Fibroblast of skin of left biceps (primary cell): Measurements from ENCODE around the gene PIAS2.
"Not testable (repeated sequence)": the region's sequence is repeated elsewhere in the genome, so short reads cannot be mapped to it uniquely, and the experiment has no call there.

Experiments
- DNase-seq, 2 experiments: peaks; one replicate each; pipeline ENCODE4 v3.0.0-alpha.2; 2013; ENCODE audit warnings: low read depth in 2 of 2

The PIAS2 gene

GRCh38 chr18:46909497-46909896 is 7.8 kb downstream of the PIAS2 start:
- no peak for DNase-seq

- no peak for DNase-seq
These were observed 13.9 kb downstream of the PIAS2 start for GRCh38 chr18:46903406-46903805.

GRCh38 chr18:46899274-46899948 is 17.9 kb downstream of the PIAS2 start:
- DNase-seq = no peak

DNA sequence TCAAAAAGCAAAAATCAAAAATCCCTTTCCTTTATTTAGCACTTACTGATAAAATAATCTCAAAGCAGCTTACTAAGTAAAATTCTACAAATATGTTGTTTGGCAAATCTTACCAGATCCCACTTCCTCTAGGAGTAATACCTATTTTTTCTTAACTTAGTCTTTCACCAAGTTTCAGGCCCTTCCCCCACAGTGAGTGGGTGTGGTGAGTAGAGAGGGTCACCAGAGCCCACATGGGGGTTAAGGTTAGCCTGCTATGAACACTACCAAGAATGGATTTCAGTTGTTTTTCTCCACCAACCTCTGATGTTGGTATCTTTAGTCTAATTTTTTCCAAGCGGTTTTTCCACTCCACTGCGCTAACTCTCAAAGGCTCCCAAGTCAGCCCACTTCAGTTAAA is 23.2 kb downstream of the PIAS2 start:
- DNase-seq = no peak

DNA sequence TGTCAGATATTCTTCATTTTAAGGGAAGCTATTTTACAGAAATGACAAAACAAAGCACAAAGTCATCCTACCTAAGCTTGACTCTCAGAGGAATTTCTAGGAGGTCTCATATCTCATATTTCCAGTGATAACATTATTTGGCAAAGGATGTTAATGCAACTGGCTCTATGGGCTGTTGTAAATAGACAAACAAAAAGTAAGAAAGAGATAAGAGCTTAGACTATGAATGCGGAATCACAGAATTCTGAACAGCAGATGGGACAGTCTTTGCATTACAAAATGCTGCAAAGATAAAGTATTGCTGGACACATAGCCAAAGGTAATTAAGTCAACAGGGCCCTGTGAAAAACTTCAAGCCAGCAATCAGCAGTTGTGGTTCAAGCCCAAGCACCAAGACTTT is 23.9 kb downstream of the PIAS2 start:
- no peak for DNase-seq

DNA sequence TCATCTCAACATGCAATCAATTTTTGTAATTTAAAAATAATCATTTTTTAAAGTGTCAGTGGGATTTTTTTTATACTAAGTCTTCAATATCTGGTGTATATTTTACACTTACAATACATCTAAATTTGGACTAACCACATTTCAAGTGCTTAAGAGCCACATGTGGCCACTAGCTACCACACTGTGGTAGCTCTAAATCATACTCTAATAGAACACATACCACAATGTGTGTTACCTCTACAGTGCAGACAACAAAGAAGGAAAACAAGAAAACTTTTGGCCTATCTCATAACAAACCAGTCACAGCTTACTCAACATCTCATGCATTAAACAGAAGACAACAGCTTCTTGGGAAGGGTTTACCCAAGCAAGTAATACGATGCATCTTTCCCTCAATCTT is 24.5 kb downstream of the PIAS2 start:
- no peak for DNase-seq

- DNase-seq = no peak
These were observed 25.5 kb downstream of the PIAS2 start for GRCh38 chr18:46891742-46892214.

- no peak for DNase-seq
These were observed 28.3 kb downstream of the PIAS2 start for GRCh38 chr18:46888965-46889364.

GRCh38 chr18:46886893-46887292 is 30.4 kb downstream of the PIAS2 start:
- no peak for DNase-seq

GRCh38 chr18:46883180-46883579 is 34.1 kb downstream of the PIAS2 start:
- DNase-seq = no peak

GRCh38 chr18:46877329-46877987 is 39.8 kb downstream of the PIAS2 start:
- DNase-seq = no peak

GRCh38 chr18:46868169-46868921 is 49.0 kb downstream of the PIAS2 start:
- no peak for DNase-seq

GRCh38 chr18:46867367-46868143 is 49.8 kb downstream of the PIAS2 start:
- DNase-seq = no peak

GRCh38 chr18:46866523-46866922 is 50.8 kb downstream of the PIAS2 start:
- no peak for DNase-seq

DNA sequence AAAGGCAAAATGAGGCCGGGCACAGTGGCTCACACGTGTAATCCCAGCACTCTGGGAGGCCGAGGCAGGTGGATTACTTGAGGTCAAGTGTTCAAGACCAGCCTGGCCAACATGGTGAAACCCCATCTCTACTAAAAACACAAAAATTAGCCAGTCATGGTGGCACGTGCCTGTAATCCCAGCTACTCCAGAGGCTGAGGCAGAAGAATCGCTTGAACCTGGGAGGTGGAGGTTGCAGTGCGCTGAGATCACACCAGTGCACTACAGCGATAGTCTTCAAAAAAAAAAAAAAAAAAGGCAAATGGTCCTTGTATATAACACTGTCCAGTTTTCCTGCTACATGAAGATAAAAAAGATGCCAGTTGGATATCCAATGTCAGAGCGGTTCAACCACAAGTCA is 52.1 kb downstream of the PIAS2 start:
- DNase-seq = not testable (repeated sequence)

DNA sequence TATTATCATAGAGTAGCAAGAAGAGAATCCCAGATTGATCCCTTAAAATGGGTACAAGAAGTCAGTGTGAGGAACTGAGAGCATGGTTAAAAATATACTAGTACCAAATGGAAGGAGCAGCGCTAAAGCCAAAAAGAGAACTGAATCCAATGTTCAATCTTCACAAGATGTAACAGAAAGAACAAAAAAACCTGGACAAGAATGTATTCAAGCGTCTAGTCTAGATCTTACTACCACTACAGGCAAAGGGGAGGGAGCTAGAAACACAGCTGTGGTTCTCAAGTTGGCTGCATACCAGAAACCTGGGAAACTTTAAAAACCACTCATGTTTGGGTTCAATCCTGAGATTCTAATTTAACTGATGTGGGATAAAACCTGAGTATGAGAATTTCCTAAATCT is 57.5 kb downstream of the PIAS2 start:
- DNase-seq = peak; percentile 5 to 6

- no peak for DNase-seq
These were observed 59.0 kb downstream of the PIAS2 start for GRCh38 chr18:46858290-46858689.

- DNase-seq = no peak
These were observed 60.3 kb downstream of the PIAS2 start for GRCh38 chr18:46856973-46857372.

- DNase-seq = no peak
These were observed 68.3 kb downstream of the PIAS2 start for GRCh38 chr18:46849007-46849406.

DNA sequence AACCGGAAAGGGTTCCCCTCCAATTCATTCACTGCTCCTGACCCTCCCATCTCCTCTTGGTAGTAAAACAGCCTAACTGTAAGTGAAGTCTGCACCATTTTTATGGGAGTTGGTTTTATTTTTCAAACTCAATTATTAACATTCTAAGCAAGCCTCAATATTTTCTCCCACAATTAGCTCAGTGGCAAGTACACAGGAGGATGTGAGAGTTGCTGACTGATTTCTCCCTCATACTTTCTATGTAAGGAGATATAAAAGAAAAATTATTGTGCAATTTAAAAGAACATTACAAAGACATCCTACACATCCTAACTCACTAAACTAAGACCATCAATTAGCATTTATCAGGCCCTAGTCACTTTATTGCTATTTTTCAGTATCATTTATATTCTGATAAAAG is 73.9 kb downstream of the PIAS2 start:
- DNase-seq = no peak

DNA sequence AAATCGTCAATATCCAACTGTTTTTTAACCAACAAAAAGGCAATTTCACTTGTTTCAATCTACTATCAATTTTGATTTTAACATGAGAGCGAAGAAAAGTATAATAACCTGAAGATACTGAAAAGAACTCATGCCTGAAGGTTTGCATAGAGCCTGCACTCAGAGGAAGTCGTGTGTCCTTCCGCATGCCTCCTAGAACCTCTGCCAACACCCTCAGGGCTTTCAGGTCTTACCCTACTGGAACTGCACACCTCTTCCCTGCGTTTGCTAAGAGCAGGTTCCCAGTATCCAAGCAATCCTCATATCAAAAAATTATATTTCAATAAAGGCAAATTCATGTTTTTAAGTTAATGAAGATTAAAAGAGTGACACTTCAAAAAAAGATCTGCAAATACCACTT is 74.7 kb downstream of the PIAS2 start:
- DNase-seq = no peak

- no peak for DNase-seq
These were observed 83.4 kb downstream of the PIAS2 start for GRCh38 chr18:46833899-46834298.
